NCI-H2107 treated with DMSO at 0.1 percent for 48 hours (cell line): ENCODE data around the gene STXBP4.

Experiments used
- DNase-seq: peaks from one replicate; lab custom pipeline; 2025; ENCODE audit not compliant: unreplicated experiment; lab: John Stamatoyannopoulos, UW

The STXBP4 gene

GRCh38 chr17:54969658-54970572 lies 1.4 kb downstream of the STXBP4 start:
- no peak for DNase-seq

- no peak for DNase-seq
Measured at GRCh38 chr17:54971147-54971546, 2.6 kb downstream of the STXBP4 start.

DNA sequence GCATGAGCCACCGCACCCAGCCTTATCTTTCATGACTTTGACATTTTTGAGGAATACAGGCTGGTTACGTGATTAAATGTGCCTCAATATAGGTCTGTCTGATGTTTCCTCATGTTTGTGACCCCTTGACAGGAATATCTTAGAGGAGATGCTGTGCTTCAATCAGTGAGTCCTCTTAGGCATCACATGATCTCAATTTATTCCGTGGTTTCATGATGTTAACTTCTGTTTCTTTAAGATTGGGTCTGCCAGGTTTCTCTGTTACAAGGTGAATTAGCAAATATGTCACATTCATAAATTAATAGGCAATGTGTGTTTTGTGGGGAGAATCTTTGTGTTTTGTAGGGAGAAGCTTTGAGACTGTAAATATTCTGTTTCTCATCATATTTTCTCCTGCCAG lies 3.3 kb downstream of the STXBP4 start:
- no peak for DNase-seq

DNA sequence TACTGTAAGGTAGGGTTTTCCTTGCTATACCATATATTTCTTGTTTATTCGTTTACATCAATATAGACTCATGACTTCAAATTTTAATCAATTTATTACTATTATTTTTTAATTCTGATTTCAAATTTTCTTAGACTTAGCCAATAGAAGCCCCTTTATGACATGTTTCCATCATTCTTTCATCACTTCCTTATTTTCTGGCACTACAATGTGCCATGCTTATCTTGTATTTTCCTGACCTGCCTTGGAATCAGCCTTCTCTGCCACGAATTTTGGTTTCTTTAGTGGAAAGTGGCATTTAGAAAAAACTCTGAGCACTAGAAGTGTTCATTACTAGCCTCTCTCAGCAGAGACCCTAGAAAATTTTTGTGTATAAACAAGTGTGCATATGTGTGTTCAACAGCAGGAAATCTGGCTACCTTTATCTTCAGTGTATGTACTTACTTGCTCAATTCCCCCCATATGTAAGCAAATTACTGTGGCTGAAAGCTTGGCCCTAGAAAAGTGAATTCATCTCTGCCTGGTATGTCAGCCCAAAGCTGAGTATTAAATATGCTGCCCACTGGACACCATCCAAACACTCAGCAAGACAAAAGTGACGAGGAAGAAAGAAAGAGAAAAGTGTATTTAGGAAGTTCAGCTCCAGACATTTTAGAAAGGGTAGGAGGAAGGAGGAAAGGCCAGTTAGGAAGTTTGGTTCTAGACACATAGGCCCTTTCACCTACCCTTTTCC lies 4.0 kb downstream of the STXBP4 start:
- DNase-seq, result no peak

DNA sequence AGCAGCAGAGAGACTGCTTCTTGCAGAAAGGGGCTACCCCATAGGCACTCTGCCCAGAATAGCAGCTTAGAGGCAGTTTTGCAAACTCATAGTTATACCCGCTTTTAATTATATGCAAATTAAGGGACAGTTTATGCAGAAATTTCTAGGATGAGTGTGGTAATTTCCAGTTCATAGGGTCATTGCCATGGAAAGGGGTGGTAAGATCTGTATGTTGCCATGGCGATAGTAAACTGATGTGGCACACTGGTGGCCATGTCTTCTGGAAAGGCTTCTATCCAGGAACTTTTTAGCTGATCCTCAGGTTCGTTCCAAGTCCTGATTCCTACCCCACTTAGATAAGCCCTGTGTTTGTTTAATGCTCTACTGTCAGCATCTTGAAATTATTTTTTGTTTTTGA lies 6.2 kb downstream of the STXBP4 start:
- no peak for DNase-seq

DNA sequence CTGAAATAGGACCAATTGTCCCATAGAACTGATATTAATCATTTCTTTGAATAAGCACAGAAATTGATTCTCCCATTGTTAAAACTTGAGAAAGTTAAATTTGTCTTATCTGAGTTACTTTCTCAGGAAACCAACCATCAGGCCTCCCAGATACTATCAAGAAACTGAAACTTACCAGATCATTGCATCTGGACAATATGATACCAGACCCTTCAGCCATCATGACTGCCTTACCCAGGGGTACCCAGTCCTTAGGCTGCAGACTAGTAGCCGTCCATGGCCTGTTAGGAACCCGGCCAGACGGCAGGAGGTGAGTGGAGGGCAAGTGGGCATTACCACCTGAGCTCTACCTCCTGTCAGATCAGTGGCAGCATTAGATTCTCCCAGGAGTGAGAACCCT lies 7.8 kb downstream of the STXBP4 start:
- DNase-seq, result no peak

GRCh38 chr17:54977744-54978143 lies 9.2 kb downstream of the STXBP4 start:
- no peak for DNase-seq

DNA sequence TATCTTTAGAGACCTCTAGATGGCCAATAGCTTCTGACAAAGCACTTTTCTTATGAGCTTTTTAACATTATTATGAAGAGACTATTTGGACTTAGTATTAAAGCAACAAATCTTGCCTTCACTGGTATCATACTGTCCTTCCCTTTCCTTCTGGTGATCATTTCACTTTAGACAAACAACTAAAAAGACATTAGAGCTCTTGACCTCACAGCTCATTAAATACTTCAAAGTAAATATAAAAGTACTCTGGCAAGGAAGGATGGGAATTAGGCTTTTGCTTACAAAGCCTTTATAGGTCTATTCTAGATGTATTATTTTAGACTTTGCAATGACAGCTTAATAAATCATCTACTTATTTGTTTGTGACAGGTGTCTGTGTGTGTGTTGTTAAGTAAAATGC lies 11.1 kb downstream of the STXBP4 start:
- no peak for DNase-seq

- DNase-seq, result no peak
Measured at GRCh38 chr17:54980375-54980774, 11.8 kb downstream of the STXBP4 start.

GRCh38 chr17:54982399-54982798 lies 13.8 kb downstream of the STXBP4 start:
- no peak for DNase-seq

DNA sequence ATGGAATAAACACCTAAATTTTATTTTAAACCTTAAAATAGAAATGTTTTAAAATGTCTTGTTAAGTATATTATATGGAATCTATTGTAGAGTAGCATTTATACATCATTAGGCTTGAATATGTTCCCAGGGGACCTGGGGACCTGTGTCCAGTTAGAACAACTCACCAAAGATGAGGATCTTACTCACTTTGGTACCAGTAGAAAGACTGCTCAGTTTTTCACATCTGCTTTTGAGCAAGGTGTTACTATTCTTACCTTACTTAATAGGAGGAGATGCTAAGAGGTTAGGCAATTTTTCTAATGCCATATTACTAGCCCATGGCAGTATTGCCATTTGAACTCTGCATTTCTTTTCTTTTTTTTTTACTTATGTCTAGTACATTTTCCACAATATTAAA lies 14.7 kb downstream of the STXBP4 start:
- DNase-seq, result no peak

GRCh38 chr17:54985476-54985875 lies 16.9 kb downstream of the STXBP4 start:
- no peak for DNase-seq

- DNase-seq, result no peak
Measured at GRCh38 chr17:54990118-54990517, 21.6 kb downstream of the STXBP4 start.

DNA sequence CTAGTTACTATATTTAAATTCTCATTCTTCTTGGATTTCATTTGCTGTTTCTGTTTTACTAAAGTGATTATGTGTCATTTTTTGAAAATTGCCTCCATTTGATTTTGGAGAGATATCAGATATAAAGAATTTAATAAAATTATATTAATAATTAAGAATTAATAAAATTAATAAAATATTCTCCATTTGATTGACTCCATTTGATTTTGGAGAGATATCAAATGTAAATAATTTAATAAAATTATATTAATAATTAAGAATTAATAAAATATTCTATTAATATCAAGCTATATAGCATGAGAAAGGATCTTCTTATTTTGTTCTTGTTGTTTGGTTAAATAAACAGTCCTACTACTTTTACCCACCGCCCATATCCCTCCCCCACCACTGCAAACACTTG lies 23.0 kb downstream of the STXBP4 start:
- no peak for DNase-seq

GRCh38 chr17:54992797-54993639 lies 24.5 kb downstream of the STXBP4 start:
- DNase-seq, result peak; percentile 46

GRCh38 chr17:54996441-54996840 lies 27.9 kb downstream of the STXBP4 start:
- DNase-seq, result no peak

GRCh38 chr17:55002458-55002857 lies 33.9 kb downstream of the STXBP4 start:
- DNase-seq, result no peak

- DNase-seq, result no peak
Measured at GRCh38 chr17:55004484-55004883, 35.9 kb downstream of the STXBP4 start.

GRCh38 chr17:55005520-55005919 lies 37.0 kb downstream of the STXBP4 start:
- no peak for DNase-seq

DNA sequence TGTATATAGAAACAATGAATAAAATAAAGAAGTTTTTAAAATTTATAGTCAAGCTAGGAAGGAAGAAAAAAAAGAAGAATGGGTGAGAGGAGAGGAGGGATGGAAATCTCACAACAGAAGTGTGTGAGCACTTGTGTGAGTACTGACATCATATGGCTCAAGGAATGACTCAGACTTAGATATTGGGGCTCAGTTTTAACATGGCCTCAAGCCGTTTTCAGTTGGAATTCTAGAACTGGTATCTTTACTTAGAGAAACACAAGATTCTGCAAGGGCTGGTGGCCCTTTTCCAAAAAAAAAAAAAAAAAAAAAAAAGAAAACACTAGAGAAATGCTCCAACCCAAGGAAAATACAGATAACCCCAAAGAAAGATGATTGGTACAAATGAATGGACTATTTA lies 55.1 kb downstream of the STXBP4 start:
- no peak for DNase-seq

- DNase-seq, result no peak
Measured at GRCh38 chr17:55037828-55038227, 69.3 kb downstream of the STXBP4 start.
